ENCODE results near the gene PLCXD3.

The PLCXD3 gene

DNA sequence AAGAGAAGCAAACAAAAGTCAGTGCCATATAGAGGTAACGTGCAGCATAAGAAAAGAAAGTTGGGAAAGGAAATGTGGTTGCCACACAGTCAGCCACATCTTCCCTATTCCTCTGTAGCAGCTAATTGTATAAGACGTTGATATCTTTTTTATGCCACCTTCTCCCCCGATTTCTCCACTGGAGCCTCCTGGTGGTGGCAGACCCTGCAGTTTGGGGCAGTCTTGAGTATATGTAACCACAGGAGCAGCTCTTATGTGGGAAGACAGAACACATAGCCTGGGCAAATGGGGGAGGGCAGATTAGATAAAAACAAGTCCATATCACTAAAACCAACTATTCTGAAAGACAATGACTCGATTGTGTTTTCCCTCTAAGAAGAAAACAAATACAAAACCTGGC lies 99.7 kb downstream of the PLCXD3 start:
- DNase-seq = no peak

DNA sequence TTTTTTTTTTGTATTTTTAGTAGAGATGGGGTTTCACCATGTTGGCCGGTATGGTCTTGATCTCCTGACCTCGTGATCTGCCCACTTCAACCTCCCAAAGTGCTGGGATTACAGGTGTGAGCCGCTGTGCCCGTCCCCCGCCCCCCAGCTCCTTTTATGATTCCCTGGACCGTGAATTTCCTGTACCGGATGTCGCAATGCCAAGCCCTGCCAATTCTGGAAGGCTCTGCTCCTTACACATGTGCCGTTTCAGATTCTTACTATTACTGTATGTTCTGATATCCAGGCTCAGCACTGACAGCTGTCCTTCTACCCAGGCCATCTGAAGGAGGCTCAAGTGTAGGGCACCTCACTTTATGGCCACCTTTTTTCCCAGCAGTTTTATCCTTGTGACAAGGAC lies 100.1 kb downstream of the PLCXD3 start:
- no peak for DNase-seq

DNA sequence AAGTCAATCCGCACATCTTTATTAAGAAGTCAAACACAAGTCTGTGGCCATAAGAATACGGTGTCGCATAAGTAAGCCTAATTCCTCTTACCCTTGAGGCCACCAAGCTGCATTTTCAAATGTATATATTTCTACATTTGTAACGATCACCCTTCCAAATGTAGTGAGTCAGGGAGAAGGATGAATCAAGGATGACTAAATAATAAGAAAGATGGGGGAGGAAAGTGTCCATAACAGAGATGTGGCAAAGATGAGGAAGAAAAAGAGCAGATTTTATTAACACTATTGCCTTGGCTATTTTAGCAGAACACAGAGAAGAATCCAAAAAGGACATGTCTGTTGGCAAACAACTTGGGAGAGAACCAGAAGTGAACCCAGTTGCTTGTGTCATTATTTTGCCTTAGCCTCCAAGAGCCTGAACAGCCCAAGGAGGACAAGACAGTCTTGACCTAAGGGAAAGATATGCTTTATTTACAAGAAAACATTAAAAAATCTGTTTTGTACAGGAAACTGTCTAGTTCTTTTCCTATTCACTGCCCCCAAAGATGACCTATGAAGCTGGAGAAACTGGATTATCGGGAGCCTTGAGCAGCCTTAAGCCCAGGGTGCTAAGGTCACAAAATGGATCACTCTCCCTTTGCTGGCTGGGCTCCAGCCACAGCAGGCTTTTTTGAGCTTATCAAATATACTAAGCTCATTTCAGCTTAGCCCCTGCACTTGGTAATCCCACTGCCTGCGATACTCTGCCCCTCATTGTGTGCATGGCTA lies 101.5 kb downstream of the PLCXD3 start:
- DNase-seq = no peak

DNA sequence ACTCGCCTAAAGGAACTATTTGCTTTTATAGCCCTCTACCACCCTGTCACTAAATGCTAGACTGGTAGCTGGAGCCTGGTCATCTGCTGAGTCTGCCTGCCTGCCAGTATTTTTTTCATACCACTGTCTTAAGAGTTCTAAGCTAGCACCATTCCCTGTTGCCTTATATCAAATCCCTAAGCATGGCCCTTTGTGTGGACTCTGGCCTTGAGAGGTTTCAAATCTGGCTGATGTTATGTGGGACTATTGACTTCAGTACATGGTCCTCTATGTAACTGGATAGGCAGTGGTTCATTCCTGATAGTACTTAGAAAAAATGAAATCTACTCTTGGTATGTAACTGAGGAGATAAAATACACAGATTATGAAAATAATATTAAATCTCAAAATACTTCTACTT lies 103.5 kb downstream of the PLCXD3 start:
- no peak for DNase-seq

DNA sequence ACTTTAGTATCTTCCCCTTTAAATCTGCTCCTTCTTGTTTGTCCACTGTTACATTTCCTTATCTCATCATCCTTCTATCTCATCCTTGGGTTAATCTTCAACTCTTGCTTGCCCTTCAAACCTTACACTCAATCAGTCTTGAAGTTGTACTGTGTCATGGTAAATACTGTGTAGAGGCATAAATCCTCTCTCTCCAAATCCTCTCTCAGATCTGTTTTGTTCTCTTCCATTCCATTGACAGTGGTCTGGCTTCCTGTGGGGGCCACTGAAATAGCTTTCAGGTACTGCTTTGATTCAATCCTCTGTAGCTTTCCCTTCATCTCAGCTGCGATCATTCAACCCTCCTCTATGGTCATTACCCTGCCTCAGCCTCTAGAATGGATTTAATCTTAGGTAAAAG lies 104.0 kb downstream of the PLCXD3 start:
- DNase-seq = no peak

DNA sequence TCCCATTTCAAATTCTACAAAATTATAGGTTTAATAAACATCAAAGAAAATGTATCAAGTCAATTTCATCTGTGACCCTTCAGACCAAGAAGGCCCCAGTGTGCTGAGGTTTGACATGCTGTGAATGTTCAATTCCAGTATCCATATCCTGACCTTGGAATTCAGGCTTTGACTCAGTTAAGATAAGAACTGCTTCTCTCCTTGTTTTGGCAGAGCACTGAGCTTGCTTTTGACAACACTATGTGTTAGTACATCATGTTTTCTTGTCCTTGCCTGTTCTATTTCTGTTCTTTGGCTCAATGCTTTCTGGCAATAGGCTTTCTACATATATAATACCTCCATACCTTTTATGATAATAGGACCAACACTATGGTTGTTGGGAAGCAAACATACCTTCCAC lies 105.6 kb downstream of the PLCXD3 start:
- no peak for DNase-seq

DNA sequence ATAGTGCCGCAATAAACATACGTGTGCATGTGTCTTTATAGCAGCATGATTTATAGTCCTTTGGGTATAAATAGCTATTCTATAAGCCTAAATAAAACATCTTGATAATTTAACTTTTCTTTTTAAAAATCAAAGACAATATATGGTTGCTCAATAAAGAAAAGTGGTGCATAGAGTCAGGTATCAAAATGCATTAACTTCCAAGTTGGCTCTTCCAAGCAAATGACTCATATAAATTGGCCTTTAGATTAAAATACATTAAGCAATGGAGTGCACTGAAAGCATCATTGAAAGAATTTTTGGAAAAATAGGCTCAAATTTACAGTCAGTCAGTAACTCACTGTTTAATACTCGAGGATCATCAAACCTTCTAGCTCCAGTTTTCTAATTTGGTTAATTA lies 106.6 kb downstream of the PLCXD3 start:
- DNase-seq = no peak

DNA sequence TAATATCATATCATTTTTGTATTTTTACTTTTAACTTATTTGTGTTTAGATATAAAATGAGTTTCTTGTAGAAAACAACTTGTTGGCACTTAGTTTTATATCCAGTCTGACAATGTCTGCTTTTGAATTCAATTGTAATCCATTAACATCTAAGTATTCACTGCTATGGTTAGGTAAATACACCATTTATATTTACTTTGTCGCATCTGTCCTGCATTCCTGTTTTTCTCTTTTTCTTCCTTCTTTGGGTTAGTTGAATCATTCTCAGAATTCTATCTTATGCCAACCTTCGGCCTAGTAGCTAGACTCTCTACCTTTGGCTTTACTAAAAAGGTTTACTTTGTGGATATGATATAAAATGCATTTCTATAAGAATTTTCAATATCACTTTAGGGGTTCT lies 107.6 kb downstream of the PLCXD3 start:
- no peak for DNase-seq

DNA sequence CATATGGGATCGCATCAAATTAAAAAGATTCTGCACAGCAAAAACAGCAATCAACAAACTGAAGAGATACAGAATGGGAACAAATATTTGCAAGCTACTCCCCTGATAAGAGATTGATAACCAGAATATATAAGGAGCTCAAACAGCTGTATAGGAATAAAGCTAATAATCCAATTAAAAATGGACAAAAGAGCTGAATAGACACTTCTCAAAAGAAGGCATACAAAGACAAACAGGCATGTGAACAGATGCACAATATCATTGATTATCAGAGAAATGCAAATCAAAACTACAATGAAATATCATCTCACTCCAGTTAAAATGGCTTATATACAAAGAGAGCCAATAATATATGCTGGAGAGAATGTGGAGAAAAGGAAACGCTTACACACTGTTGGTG lies 110.6 kb downstream of the PLCXD3 start:
- DNase-seq = no peak

DNA sequence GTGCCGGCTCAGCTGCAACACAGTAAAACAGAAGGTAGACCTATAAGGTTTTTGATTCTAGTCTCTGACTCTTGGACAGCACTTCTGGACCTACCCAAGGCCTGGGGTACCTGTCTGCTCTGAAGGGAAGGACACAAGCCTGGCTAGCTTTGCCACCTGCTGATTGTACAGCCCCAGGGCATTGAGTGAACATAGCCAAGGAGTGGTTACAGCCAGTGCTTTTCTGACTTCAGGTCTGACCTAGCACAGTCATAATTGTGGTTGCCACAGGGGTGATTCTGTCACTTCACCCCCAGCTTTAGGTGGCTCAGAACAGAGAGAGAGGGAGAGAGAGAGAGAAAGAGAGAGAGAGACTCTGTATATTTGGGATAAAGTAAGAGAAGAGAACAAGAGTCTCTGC lies 118.4 kb downstream of the PLCXD3 start:
- DNase-seq = no peak

DNA sequence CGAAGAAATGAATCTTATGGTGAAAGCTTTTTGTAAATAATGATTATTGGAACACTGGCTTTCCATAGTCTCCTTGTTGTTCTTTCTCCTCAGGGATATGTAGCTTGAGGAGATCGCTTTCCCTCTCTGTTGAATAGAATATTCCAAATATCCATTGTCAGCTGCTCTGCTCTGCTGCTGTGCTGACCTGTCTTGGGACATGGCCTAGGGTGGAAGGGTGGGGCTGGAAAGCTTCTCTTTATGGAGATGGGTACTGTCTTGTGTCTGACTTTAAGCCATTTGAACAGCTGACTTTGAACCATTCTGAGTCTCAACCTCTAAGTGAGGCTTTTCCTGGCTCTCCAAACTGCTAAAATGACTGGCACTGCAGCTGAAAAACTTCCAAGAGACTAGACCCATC lies 135.8 kb downstream of the PLCXD3 start:
- no peak for DNase-seq

DNA sequence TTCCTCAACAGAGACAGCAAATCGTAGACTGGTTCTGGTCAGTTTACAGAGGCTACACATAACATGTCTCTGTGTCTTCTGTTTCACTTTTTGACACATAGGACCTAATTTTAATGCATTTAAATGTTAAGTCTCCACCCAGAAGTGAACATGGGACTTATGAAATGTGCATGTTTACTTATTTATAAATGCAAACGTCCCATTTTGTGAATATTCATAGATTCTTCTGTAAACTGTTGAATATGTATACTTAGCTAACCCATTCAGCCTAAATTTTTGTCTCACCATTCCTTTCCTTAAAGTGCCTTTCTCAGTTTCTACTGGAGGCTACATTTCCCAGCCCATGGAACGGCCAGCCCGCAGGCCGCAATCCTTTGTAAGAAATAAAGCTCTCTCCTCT lies 137.2 kb downstream of the PLCXD3 start:
- no peak for DNase-seq

DNA sequence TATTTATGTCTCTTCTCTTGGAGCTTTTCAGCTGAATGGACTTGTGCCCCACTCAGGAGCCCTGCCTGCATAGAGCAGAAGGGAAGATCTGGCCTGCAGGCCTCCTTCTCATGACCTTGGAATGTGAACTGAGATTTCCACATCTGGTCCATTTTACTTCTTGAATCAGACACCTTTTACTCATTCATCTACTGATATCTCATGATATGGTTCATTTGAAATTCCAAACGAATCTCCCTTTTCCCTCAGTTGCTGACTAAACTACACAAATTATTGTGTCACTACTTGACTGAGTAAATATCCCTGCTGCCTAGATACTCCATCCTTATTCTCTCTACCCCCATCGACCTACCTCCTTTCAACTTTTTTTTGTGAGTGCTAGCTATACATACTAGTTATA lies 138.7 kb downstream of the PLCXD3 start:
- no peak for DNase-seq

DNA sequence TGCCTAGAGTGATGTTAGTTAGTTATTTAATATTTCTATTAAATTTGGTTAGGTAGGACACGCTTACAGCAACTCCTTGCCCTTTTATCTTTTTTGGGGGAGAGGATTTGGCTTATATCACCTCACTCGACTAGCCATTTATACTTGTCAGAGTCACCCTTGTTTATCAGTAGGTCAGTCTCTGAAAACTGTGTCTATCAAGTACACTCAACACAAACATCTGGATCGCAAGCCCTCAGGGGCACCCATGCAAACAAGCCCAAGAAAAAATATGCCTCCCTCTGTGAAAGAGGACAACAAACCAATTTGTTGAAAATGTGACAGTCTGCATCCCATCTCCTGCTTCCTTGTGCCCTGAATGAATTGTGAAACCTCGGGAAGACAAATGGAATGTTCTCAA lies 139.9 kb downstream of the PLCXD3 start:
- no peak for DNase-seq

DNA sequence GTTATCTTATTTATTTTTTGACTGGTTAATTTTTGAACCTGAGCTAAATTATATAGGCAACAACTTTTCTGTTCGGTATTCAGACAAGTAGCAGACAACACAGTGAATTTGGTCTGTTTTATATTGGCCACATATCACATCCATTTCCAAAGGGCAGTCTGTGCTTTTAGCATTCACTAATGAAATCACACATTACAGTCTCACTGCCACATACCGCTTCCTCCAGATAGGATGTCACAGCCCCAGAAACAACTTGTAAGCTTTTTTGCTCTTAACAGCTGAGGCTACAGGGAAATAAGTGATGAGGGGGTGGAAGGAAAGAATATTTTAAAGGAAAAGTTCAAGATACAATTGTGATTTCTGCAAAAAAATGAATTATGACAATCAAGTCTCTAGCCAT lies 140.6 kb downstream of the PLCXD3 start:
- no peak for DNase-seq

DNA sequence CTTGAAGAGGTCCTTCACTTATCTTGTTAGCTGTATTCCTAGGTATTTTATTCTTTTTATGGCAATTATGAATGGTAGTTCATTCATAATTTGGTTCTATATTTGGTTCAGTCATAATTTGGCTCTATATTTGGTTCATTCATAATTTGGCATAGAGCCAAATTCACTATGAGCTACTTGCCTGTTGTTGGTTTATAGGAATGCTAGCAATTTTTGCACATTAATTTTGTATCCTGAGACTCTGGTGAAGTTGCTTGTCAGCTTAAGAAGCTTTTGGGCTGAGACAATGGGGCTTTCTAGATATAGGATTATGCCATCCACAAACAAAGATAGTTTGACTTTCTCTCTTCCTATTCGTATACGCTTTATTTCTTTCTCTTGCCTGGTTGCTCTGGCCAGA lies 142.2 kb downstream of the PLCXD3 start:
- DNase-seq = no peak

DNA sequence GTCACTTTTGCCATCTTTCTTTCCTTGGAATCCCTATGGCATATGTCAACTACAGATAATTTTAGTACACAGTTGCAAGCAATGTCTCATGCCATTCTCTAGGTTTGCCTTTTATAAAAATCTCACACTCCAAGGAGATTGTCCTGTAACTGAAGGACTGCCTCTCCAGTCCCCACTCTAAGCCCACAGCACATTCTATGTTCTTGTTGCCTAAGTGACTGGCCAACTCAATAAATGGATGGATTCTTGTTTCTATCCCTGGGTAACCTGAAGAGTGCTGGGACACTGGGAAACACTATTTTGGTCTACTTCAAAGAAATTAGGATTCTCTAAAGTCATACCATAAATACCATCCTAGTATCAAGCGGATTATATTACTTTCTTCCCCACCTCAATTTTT lies 145.0 kb downstream of the PLCXD3 start:
- no peak for DNase-seq

DNA sequence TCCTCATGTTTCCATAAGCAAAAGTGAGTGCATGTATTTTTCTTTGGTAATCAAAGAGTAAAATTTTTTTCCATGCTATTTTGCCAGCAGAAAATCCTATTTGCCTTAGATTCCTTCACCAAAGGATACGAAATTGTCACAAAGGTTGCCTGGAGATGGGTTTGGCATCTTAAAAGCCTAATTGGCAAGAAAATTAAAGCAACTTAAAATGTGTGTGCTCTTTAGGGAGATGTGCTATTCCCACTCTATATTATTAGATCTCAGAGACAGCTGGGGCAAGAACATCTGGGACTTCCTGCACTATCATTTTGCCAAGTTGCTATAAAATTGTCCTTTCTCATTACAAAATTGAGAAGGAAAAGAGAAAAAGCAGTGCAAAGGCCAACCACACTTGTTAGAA lies 146.1 kb downstream of the PLCXD3 start:
- DNase-seq = no peak

DNA sequence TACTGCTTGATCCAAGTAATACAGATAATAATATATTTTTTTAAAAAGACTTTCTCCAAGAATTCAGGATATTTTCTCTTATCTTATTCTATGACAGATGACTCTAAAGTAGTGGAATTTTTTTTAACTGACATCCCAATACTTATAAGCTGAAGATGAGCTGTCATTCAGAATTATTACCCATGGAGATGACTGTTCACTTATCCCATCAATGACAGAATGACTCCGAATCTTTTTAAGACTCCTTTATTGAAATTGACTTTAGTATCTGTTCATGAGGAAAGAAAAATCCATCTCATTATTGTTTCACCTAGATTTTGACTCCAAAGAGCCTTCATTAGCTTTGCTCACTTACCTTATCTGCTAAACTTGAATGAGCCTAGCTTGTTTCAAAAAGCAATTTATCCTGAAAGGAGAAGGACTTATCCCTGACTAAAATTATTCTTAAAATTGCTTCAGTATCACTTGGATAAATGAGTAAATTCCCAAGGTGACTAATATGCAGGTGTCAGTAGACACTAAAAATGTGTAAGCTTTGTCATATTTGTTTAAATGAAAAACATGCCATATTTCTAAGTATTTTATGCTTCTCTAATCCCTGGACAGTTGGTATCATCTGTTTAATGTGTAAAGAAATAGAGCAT lies 146.9 kb downstream of the PLCXD3 start:
- DNase-seq = no peak

DNA sequence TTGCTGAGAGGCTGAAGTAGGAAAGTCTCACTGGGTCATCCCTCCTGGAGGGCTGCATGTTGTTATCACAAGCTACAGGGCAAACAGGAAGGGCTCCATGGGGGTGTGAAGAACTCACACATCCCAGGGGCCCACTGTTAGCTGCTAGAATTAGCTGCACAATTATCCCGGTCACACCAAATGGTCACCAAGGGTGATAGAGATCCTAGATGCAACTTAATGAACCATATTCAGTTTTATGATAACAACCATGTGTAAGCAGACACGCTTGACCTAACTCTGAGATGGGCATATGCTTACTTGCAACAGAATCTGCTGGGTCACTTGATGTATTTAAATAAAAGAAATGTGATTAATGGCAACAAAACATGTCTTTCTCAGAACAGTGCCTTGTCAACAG lies 153.6 kb downstream of the PLCXD3 start:
- no peak for DNase-seq

DNA sequence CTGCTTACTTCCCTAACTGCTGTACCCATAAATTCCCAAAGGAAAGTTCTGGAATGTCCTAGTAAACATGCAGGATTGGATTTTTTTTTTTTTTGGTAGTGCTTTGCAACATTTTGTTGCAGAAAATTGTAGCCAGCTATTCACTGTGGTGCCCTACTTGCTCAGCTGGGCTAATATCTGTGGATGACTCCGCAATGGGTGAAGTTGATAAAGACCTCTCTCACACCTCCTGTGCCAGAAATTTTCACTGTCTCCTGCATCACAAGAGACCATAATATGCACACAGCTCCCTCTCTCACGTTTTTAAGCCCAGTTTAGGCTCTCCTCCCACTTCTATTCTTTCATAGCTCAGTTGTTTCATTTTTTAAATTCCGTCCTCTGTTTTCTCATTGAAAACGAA lies 160.6 kb downstream of the PLCXD3 start:
- DNase-seq = no peak

DNA sequence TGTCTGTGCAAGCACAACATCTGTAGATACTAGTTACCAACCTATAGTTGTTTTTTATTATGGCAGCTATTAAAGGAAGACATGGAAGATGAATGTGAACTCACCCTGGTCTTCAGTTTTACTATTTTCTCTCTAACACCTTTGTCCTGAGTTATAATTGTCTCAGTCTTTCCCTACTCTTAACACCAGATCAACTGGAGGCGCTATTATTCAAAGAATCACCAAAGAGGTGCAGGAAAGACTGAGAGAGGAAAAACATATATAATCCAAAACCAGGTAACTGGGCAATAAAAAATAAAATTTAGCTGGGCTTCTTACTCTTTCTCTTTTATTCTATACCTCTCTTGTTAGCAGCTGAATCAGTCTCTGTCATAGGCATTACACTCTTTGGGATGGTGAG lies 162.8 kb downstream of the PLCXD3 start:
- DNase-seq = no peak

DNA sequence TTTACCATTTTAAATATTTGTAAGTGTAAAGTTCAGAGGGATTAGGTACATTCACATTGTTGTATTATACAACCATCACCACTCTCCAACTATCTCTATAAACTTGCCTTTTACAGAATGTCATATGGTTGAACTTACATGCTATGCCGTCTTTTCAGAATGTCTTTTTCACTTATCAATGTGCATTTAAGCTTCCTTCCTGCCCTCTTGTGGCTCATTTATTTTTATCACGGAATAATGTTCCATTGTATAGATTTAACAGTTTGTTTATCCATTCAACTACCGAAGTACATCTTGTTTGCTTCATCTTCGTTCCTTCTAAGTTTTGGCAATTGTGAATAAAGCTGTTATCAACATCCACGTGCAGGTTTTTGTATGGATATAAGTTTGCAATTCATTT lies 163.8 kb downstream of the PLCXD3 start:
- no peak for DNase-seq

DNA sequence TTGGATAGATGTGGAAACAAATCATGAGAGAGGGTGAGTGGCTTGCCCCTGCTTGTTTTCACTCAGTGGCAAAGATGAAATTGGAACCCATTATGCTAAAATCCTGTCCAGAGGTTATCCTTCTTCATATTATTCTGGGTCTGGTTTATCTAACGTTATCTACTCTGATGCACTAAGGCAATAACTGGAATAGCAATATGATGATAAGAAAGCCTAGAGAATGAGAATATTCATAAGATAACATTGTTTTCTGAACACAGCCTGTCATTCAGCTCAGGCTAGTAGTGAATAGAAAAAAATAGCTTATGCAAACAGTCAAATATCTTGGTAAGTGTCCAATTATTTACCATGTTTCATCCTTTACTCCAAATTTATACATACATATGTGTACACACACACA lies 165.1 kb downstream of the PLCXD3 start:
- no peak for DNase-seq

DNA sequence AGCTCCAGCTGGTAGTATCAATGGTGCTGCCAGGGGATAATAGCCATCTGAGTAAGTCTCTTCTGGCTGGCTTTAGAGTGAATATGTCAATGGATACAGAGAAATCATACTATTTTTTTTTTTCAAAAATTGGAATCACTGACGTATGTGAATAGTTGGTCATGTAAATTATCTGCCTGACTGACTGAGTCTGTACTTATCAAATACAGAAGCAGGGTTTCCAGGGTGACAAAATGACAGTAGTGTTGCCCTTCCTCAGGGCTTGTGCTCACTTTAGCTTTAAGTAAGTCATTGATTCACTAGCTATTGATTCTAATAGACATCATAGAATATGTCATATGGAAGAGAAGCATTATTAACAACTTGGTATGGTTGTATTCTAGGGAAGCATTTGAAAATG lies 171.1 kb downstream of the PLCXD3 start:
- no peak for DNase-seq

Measured in CD4-positive, alpha-beta T cell treated with Interleukin-15 for 1 hour (primary cell).